ENCODE results near the gene FRAT2.

The FRAT2 gene

GRCh38 chr10:97325754-97326153 lies 8.8 kb downstream of the FRAT2 start:
- no peak for DNase-seq (ENCODE audit: low spot score)

GRCh38 chr10:97323501-97323900 lies 11.0 kb downstream of the FRAT2 start:
- no peak for DNase-seq (ENCODE audit: low spot score)

- DNase-seq (ENCODE audit: low spot score): no peak
Observed at GRCh38 chr10:97321804-97322190, 12.7 kb downstream of the FRAT2 start.

GRCh38 chr10:97321032-97321803 lies 13.3 kb downstream of the FRAT2 start:
- DNase-seq (ENCODE audit: low spot score): no peak

- DNase-seq (ENCODE audit: low spot score): no peak
Observed at GRCh38 chr10:97320480-97321031, 14.0 kb downstream of the FRAT2 start.

GRCh38 chr10:97319671-97320479 lies 14.7 kb downstream of the FRAT2 start:
- peak; percentile 70 for DNase-seq (ENCODE audit: low spot score)

GRCh38 chr10:97318772-97319651 lies 15.5 kb downstream of the FRAT2 start, which contains the start of gene FRAT1:
Gene FRAT1, plus strand, starts transcription at chr10:97319271. Its CDS starts 183 bp downstream, at chr10:97319454.
- DNase-seq (ENCODE audit: low spot score): peak; percentile 84

GRCh38 chr10:97314671-97315070 lies 19.9 kb downstream of the FRAT2 start:
- DNase-seq (ENCODE audit: low spot score): no peak

- DNase-seq (ENCODE audit: low spot score): no peak
Observed at GRCh38 chr10:97312897-97313296, 21.6 kb downstream of the FRAT2 start.

GRCh38 chr10:97311111-97311626 lies 23.4 kb downstream of the FRAT2 start:
- no peak for DNase-seq (ENCODE audit: low spot score)

- DNase-seq (ENCODE audit: low spot score): no peak
Observed at GRCh38 chr10:97307866-97308780, 26.4 kb downstream of the FRAT2 start.

- no peak for DNase-seq (ENCODE audit: low spot score)
Observed at GRCh38 chr10:97307441-97307840, 27.1 kb downstream of the FRAT2 start.

- DNase-seq (ENCODE audit: low spot score): no peak
Observed at GRCh38 chr10:97302088-97302791, 32.3 kb downstream of the FRAT2 start.

- DNase-seq (ENCODE audit: low spot score): no peak
Observed at GRCh38 chr10:97300980-97301379, 33.5 kb downstream of the FRAT2 start.

- no peak for DNase-seq (ENCODE audit: low spot score)
Observed at GRCh38 chr10:97298223-97298571, 36.3 kb downstream of the FRAT2 start.

GRCh38 chr10:97297556-97298222 lies 36.8 kb downstream of the FRAT2 start:
- no peak for DNase-seq (ENCODE audit: low spot score)

GRCh38 chr10:97292862-97293198 lies 41.7 kb downstream of the FRAT2 start:
- no peak for DNase-seq (ENCODE audit: low spot score)

- peak; percentile 99 for DNase-seq (ENCODE audit: low spot score)
Observed at GRCh38 chr10:97292097-97292861, 42.2 kb downstream of the FRAT2 start, which contains the start of gene ARHGAP19. Gene ARHGAP19, minus strand, starts transcription at chr10:97292637. Its CDS starts 10 bp downstream, at chr10:97292627.

Measured in SW480 (cell line).